Testis (tissue), 3 donors: ENCODE measurements around the gene GATA5. TPM values are rescaled to one million over a fixed set of nuclear protein-coding genes. Genes with fewer than 3 reads are reported as not detected.

Experiments used
- DNase-seq: peaks from one replicate; pipeline ENCODE4 v3.0.0-alpha.2; 2019
- H3K27ac ChIP-seq, 2 donors: fragments of 200-600 bp; sonication (generic); one replicate each; pipeline ENCODE4 v1.5.1; 2019
- H3K27me3 ChIP-seq: fragments of 200-600 bp; sonication (generic); one replicate; pipeline ENCODE4 v1.5.1; 2019
- H3K36me3 ChIP-seq: fragments of 200-600 bp; sonication (generic); one replicate; pipeline ENCODE4 v1.5.1; 2017; ENCODE audit warnings: low read depth; ENCODE audit errors: missing control alignments
- H3K4me1 ChIP-seq: fragments of 200-600 bp; sonication (generic); one replicate; pipeline ENCODE4 v1.5.1; 2019
- H3K4me3 ChIP-seq, 2 donors: fragments of 200-600 bp; sonication (generic); one replicate each; pipeline ENCODE4 v1.5.1; 2017 to 2019
- H3K9me3 ChIP-seq: fragments of 200-600 bp; sonication (generic); one replicate; pipeline ENCODE4 v1.5.1; 2017
- POLR2A ChIP-seq: fragments of 450-650 bp; IDR thresholded peaks from one replicate; pipeline ENCODE4 v1.6.1; 2017; ENCODE audit warnings: antibody characterized with exemption, mild to moderate bottlenecking, moderate library complexity
- WGBS, 2 donors: methylation state at CpG; one replicate each; pipeline ENCODE4 v1.1.5; 2018; 5-methylcytosine and 5-hydroxymethylcytosine counted together
- intact Hi-C: fragments of 100-400 bp; cut with DNase I; formaldehyde crosslinking; loops from one replicate; pipeline ENCODE4 v1.15.1; 2023; ENCODE audit warnings: low total_unique reads
- polyA plus RNA-seq: library from polyadenylated mRNA; stranded (reverse); fragments of 350-450 nt; fragmentation: Illumina TruSeq; extraction: RNeasy Lipid Tissue Mini Kit (QIAGEN cat#74804); gene quantifications from one replicate; pipeline ENCODE4 v1.2.3, GENCODE V29; 2014; ENCODE audit warnings: low read depth, low replicate concordance; ENCODE audit not compliant: insufficient read depth
- total RNA-seq, 2 donors: library from RNA; depleted of rRNA; stranded (reverse); fragments of >200 nt; gene quantifications; one replicate each; pipeline ENCODE4 v1.2.3, GENCODE V29; 2016
- TF ChIP-seq, protein P1 (sequence below), 3 experiments: fragments of 450-650 bp in 2 of 3; fragments of 200-600 bp in 1 of 3; sonication (generic) in 1 of 3; IDR thresholded peaks; one replicate each; pipeline ENCODE4 v1.5.1; 2016 to 2019; ENCODE audit warnings: antibody characterized with exemption in 3 of 3, mild to moderate bottlenecking in 2 of 3, moderate library complexity in 1 of 3

GATA5 gene
- total and polyA plus RNA-seq, 3 donors from 2014 or later = 19.0 to 70.6 (median 54.5) TPM

DNA sequence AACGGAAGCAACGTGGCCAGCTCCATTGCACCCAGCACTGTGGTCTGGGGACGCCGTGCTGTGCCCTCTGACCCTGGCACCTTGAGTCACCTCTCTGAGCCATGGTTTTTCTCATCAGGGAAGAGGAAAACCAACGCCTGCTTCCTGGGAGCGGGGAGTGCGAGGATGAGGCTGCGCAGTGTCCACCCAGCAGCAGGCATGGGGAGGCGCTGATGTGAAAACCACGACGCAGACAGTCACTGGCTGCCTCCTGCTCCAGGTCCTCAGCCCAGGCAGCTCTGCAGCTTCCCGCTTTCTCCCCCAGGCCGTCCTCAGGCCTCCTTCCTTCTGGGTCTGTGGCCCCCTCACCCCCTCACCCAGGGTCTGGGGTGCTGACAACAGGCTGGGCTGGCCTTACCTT lies 14.0 kb downstream of the GATA5 start:
- Histone ChIP-seq H3K4me3 (no peak overlapping the region), H3K36me3 (no peaks in the 10 kb centered on the region), H3K27me3 (no peaks in the 10 kb centered on the region), H3K9me3 (no peaks in the 10 kb centered on the region), H3K4me1 (peaks cover 8% of the 10 kb centered on the region), H3K27ac (no peak overlapping the region)
- TF ChIP-seq POLR2A = no peak
- TF ChIP-seq, protein P1, sequence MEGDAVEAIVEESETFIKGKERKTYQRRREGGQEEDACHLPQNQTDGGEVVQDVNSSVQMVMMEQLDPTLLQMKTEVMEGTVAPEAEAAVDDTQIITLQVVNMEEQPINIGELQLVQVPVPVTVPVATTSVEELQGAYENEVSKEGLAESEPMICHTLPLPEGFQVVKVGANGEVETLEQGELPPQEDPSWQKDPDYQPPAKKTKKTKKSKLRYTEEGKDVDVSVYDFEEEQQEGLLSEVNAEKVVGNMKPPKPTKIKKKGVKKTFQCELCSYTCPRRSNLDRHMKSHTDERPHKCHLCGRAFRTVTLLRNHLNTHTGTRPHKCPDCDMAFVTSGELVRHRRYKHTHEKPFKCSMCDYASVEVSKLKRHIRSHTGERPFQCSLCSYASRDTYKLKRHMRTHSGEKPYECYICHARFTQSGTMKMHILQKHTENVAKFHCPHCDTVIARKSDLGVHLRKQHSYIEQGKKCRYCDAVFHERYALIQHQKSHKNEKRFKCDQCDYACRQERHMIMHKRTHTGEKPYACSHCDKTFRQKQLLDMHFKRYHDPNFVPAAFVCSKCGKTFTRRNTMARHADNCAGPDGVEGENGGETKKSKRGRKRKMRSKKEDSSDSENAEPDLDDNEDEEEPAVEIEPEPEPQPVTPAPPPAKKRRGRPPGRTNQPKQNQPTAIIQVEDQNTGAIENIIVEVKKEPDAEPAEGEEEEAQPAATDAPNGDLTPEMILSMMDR (IDR thresholded peaks at IDR 0.05) = no peak
- no peak for DNase-seq
- WGBS, 2 donors = 81 to 93% methylated on average over 11 to 13 of the region's 13 CpGs
- intact Hi-C loops = no loop called here

DNA sequence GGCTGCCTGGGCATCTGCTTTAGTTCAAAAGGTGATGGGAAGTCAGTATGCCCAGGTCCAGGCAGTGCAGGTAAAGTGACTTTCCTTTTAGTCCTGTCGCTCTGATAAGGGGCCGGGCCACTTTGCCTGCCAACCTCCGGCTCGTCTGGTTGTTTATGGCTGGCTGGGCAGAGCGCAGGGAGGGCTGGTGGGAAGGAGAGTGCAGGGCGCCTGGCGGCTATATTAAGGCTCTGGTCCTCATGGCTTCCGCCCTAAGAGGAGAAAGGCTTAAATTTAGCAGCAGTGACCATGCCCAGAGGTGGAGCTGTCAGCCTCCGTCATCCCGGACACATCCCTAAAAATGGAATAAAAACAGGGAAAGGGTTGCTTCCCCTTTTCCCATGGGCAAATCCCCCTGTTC lies 14.6 kb downstream of the GATA5 start:
- no peak for TF ChIP-seq POLR2A
- TF ChIP-seq, protein P1 (IDR thresholded peaks at IDR 0.05) = no peak
- H3K9me3 ChIP-seq = no peaks in the 10 kb centered on the region
- H3K4me3 ChIP-seq = no peak overlapping the region
- H3K27ac ChIP-seq = no peak overlapping the region
- WGBS, 2 donors = 60 to 67% methylated on average over 10 of the region's 10 CpGs
- intact Hi-C loops = no loop called here
- H3K27me3 ChIP-seq = no peaks in the 10 kb centered on the region
- H3K4me1 ChIP-seq = peaks cover 8% of the 10 kb centered on the region
- DNase-seq = no peak
- no peaks in the 10 kb centered on the region for H3K36me3 ChIP-seq

DNA sequence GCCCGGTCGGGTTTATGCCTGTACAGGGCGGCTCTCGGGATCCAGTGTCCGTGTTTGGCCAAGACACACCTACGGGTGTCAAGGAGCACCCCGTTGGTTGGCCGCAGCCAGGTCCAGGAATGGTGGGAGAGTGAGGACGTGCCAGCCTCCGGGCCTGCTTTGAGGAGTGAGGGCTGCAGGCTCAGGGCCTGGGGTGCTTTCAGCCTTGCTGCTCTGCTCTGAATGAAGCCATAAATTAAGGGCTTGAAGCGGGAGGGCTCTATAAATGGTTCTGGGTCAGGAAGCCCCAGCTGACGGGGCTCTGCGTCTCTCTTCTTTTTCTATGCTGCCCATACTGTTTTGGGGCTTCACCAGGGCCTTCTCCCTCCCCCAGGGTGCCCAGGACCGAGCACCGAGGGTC lies 15.1 kb downstream of the GATA5 start:
- TF ChIP-seq, protein P1 (IDR thresholded peaks at IDR 0.05) = no peak
- no peak for TF ChIP-seq POLR2A
- Histone ChIP-seq H3K27me3 (no peaks in the 10 kb centered on the region), H3K9me3 (no peaks in the 10 kb centered on the region), H3K36me3 (no peaks in the 10 kb centered on the region), H3K27ac (no peak overlapping the region), H3K4me1 (peaks cover 8% of the 10 kb centered on the region), H3K4me3 (no peak overlapping the region)
- intact Hi-C loops = no loop called here
- no peak for DNase-seq
- 69 to 87% methylated on average over 7 to 15 of the region's 15 CpGs for WGBS, 2 donors

DNA sequence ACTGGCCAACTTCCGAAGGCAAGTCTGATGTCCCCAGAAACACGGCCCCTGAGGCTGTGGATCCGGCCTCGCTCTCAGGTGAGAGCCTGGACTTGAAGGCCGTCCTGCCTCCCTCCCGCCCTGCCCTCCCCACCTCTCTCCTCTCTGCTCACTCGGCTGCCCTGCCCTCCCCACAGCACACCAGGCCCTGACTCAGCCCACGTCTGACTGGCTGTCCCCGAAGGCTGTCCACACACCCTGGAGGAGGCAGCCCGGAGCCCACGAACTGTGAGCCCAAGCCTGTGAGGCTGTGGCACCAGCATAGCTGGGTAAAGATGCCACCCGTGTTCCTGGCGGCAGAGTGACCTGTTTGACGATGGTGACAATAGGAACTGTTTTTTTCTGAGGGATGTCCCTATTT lies 16.3 kb downstream of the GATA5 start:
- no peak overlapping the region for H3K27ac ChIP-seq
- DNase-seq = no peak
- 41 to 64% methylated on average over 7 to 14 of the region's 14 CpGs for WGBS, 2 donors
- H3K4me3 ChIP-seq = no peak overlapping the region
- intact Hi-C loops = no loop called here
- no peak for TF ChIP-seq POLR2A
- TF ChIP-seq, protein P1 (IDR thresholded peaks at IDR 0.05) = no peak
- no peaks in the 10 kb centered on the region for H3K9me3 ChIP-seq
- peaks cover 8% of the 10 kb centered on the region for H3K4me1 ChIP-seq
- H3K27me3 ChIP-seq = no peaks in the 10 kb centered on the region
- H3K36me3 ChIP-seq = no peaks in the 10 kb centered on the region
